GM12872 (cell line): ENCODE measurements around the gene MAP1B.

Experiments used
- CTCF ChIP-seq: IDR thresholded peaks from 3 replicates; pipeline ENCODE4 v1.5.1; 2011; ENCODE audit warnings: low read depth, mild to moderate bottlenecking, low read length, moderate library complexity; ENCODE audit not compliant: insufficient read depth

Gene MAP1B

GRCh38 chr5:72197393-72197792 is 90.1 kb downstream of the MAP1B start:
- no peak for TF ChIP-seq CTCF

GRCh38 chr5:72199681-72200080 is 92.4 kb downstream of the MAP1B start:
- TF ChIP-seq CTCF = no peak

GRCh38 chr5:72202331-72202825 is 95.1 kb downstream of the MAP1B start:
- TF ChIP-seq CTCF = no peak

GRCh38 chr5:72203251-72203845 is 96.1 kb downstream of the MAP1B start:
- TF ChIP-seq CTCF = no peak

GRCh38 chr5:72204946-72205345 is 97.7 kb downstream of the MAP1B start:
- no peak for TF ChIP-seq CTCF

GRCh38 chr5:72205431-72206009 is 98.2 kb downstream of the MAP1B start:
- no peak for TF ChIP-seq CTCF

- TF ChIP-seq CTCF = no peak
Measured at GRCh38 chr5:72206160-72206559, 98.9 kb downstream of the MAP1B start.
